HepG2 (cell line): Measurements from ENCODE around the gene HPCAL1. TPM values are rescaled to one million over a fixed set of nuclear protein-coding genes. Genes with fewer than 3 reads are reported as not detected.

Source experiments
- CREB1 ChIP-seq, 2 experiments: fragments of 450-650 bp in 1 of 2; IDR thresholded peaks; 2 replicates each; pipeline ENCODE4 v1.6.1; 2016 to 2017; ENCODE audit warnings: control low read depth in 1 of 2, mild to moderate bottlenecking in 1 of 2, missing compliant biosample characterization in 1 of 2, missing genetic modification characterization in 1 of 2
- JUNB ChIP-seq: sonication (generic); formaldehyde crosslinking; IDR thresholded peaks from 2 replicates; pipeline ENCODE4 v1.8.0; 2022; ENCODE audit warnings: missing genetic modification reagents, mild to moderate bottlenecking, borderline replicate concordance
- MBNL3 ChIP-seq: fragments of 250-450 bp; sonication (Bioruptor Pico); conservative IDR thresholded peaks from 2 replicates; pipeline ENCODE4 v1.8.0; 2022; ENCODE audit warnings: mild to moderate bottlenecking, inconsistent platforms
- MXI1 ChIP-seq: IDR thresholded peaks from 3 replicates; pipeline ENCODE4 v1.6.1; 2012; ENCODE audit warnings: low read depth, low read length, inconsistent platforms, borderline replicate concordance
- NFIB ChIP-seq: sonication (generic); formaldehyde crosslinking; IDR thresholded peaks from 2 replicates; pipeline ENCODE4 v1.9.0; 2021; ENCODE audit warnings: missing genetic modification reagents, mild to moderate bottlenecking, borderline replicate concordance
- NFKBIZ ChIP-seq: IDR thresholded peaks from 2 replicates; pipeline ENCODE4 v1.6.1; 2018; ENCODE audit warnings: missing genetic modification reagents, missing compliant biosample characterization
- NFRKB ChIP-seq: fragments of 450-650 bp; IDR thresholded peaks from 2 replicates; pipeline ENCODE4 v1.6.1; 2017
- PLRG1 ChIP-seq: fragments of 450-650 bp; conservative IDR thresholded peaks from 2 replicates; pipeline ENCODE4 v1.6.1; 2016
- STAT5B ChIP-seq: sonication (generic); formaldehyde crosslinking; IDR thresholded peaks from 2 replicates; pipeline ENCODE4 v1.4.0; 2020; ENCODE audit warnings: missing genetic modification reagents
- U2AF2 ChIP-seq: fragments of 200-400 bp; formaldehyde crosslinking; IDR thresholded peaks from 2 replicates; pipeline ENCODE4 v1.6.1; 2017; ENCODE audit warnings: low read depth, mild to moderate bottlenecking, low read length
- ZBTB7A ChIP-seq: sonication (generic); formaldehyde crosslinking; IDR thresholded peaks from 2 replicates; pipeline ENCODE4 v1.8.0; 2022; ENCODE audit warnings: mild to moderate bottlenecking, missing genetic modification reagents
- ZC3H4 ChIP-seq: sonication (generic); formaldehyde crosslinking; IDR thresholded peaks from 2 replicates; pipeline ENCODE4 v1.4.0; 2020; ENCODE audit warnings: missing genetic modification reagents, borderline replicate concordance
- ZNF234 ChIP-seq: sonication (generic); formaldehyde crosslinking; conservative IDR thresholded peaks from 2 replicates; pipeline ENCODE4 v1.5.1; 2020; ENCODE audit warnings: mild to moderate bottlenecking, missing genetic modification reagents
- ZNF34 ChIP-seq: sonication (generic); formaldehyde crosslinking; IDR thresholded peaks from 2 replicates; pipeline ENCODE4 v1.4.0; 2020; ENCODE audit warnings: mild to moderate bottlenecking, missing genetic modification reagents, borderline replicate concordance
- ZNF501 ChIP-seq: sonication (generic); formaldehyde crosslinking; IDR thresholded peaks from 2 replicates; pipeline ENCODE4 v1.5.1; 2020; ENCODE audit warnings: mild to moderate bottlenecking, moderate library complexity, missing genetic modification reagents
- polyA plus RNA-seq, 8 experiments: library from polyadenylated mRNA; depleted of rRNA in 3 of 8; stranded (reverse) in 7 of 8; unstranded in 1 of 8; fragments of >200 nt; fragmentation: Illumina TruSeq in 4 of 8; extraction: Trizol in 4 of 8; gene quantifications; 2 replicates each; pipeline versions ENCODE4 v1.2.1 to v1.2.3, GENCODE V29; 2011 to 2016; ENCODE audit warnings: low read depth in 4 of 8, missing spikeins in 1 of 8, mixed read lengths in 1 of 8; ENCODE audit not compliant: insufficient read depth in 1 of 8
- total RNA-seq, 5 experiments: library from RNA; depleted of rRNA; stranded (reverse); fragments of >200 nt; fragmentation: Illumina TruSeq; extraction: Trizol; gene quantifications; 2 replicates each; pipeline ENCODE4 v1.2.3, GENCODE V29; 2016; ENCODE audit warnings: low read depth in 1 of 5
- TF ChIP-seq, protein P1 (sequence below): sonication (generic); formaldehyde crosslinking; IDR thresholded peaks from 2 replicates; pipeline ENCODE4 v1.4.0; 2020; ENCODE audit warnings: mild to moderate bottlenecking, low read depth, missing genetic modification reagents
- TF ChIP-seq, protein P2 (sequence below): sonication (generic); formaldehyde crosslinking; IDR thresholded peaks from 2 replicates; pipeline ENCODE4 v1.5.0; 2020; ENCODE audit warnings: missing genetic modification reagents
- TF ChIP-seq, protein P3 (sequence below): sonication (generic); formaldehyde crosslinking; IDR thresholded peaks from 2 replicates; pipeline ENCODE4 v1.4.0; 2020; ENCODE audit warnings: missing genetic modification reagents
- TF ChIP-seq, protein P4 (sequence below): sonication (generic); formaldehyde crosslinking; IDR thresholded peaks from 2 replicates; pipeline ENCODE4 v1.5.0; 2020; ENCODE audit warnings: mild to moderate bottlenecking, missing genetic modification reagents, moderate library complexity
- TF ChIP-seq, protein P5 (sequence below): sonication (generic); formaldehyde crosslinking; IDR thresholded peaks from 2 replicates; pipeline ENCODE4 v1.4.0; 2020; ENCODE audit warnings: missing genetic modification reagents, mild to moderate bottlenecking, borderline replicate concordance

HPCAL1 gene
- total and polyA plus RNA-seq, 2 of the 13 experiments (the other 11 are each of a cell fraction or from before 2014, with no cell fraction given): 29.5 to 29.9 TPM

DNA sequence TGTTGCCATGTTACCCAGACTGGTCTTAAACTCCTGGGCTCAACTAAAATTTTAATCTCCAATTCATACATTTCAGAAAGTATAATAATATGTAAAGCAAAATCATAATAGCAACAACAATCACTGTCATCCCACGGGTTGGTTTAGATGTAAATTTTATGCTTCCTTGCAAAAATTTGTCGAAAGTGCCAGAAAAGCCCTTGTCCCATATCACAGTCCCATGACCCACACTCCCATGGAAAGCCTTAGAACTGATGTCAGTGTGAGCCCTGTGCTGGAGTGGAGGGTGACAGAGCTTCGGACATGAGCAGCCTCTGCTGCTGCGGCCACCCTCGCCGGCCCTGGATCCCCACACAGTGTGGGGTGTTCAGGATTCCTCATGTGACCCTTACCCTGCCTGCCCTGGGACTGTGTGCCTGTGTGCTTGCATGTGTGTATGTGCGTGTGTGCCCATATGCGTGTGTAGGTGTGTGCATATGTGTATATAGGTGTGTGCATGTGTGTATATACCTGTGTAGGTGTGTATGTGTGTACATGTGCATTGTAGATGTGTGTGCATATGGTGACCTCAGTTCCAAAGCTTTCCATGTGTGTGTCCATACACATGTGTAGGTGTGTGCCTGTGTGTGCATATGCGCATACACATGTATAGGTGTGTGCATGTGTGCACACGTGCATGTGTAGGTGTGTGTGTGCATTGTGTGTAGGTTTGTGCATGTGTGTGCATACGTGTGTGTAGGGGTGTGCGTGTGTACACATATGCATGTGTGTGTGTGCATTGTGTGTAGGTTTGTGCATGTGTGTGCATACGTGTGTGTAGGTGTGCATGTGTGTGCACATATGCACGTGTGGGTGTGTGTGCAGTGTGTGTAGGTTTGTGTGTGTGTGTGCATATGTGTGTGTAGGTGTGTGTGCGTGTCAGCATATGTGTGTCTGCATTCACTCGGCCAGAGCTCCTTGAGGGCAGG, 65.1 kb downstream of the HPCAL1 start (continued):
- TF ChIP-seq, protein P1, sequence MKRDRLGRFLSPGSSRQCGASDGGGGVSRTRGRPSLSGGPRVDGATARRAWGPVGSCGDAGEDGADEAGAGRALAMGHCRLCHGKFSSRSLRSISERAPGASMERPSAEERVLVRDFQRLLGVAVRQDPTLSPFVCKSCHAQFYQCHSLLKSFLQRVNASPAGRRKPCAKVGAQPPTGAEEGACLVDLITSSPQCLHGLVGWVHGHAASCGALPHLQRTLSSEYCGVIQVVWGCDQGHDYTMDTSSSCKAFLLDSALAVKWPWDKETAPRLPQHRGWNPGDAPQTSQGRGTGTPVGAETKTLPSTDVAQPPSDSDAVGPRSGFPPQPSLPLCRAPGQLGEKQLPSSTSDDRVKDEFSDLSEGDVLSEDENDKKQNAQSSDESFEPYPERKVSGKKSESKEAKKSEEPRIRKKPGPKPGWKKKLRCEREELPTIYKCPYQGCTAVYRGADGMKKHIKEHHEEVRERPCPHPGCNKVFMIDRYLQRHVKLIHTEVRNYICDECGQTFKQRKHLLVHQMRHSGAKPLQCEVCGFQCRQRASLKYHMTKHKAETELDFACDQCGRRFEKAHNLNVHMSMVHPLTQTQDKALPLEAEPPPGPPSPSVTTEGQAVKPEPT (CRISPR knock-in tag): no peak
- no peak for TF ChIP-seq NFKBIZ (CRISPR knock-in tag)
- no peak for TF ChIP-seq STAT5B (CRISPR knock-in tag)
- TF ChIP-seq ZBTB7A (CRISPR knock-in tag): peak; percentile 59
- TF ChIP-seq, protein P2, sequence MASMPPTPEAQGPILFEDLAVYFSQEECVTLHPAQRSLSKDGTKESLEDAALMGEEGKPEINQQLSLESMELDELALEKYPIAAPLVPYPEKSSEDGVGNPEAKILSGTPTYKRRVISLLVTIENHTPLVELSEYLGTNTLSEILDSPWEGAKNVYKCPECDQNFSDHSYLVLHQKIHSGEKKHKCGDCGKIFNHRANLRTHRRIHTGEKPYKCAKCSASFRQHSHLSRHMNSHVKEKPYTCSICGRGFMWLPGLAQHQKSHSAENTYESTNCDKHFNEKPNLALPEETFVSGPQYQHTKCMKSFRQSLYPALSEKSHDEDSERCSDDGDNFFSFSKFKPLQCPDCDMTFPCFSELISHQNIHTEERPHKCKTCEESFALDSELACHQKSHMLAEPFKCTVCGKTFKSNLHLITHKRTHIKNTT (CRISPR knock-in tag): no peak
- no peak for TF ChIP-seq PLRG1
- TF ChIP-seq U2AF2: no peak
- TF ChIP-seq, protein P3, sequence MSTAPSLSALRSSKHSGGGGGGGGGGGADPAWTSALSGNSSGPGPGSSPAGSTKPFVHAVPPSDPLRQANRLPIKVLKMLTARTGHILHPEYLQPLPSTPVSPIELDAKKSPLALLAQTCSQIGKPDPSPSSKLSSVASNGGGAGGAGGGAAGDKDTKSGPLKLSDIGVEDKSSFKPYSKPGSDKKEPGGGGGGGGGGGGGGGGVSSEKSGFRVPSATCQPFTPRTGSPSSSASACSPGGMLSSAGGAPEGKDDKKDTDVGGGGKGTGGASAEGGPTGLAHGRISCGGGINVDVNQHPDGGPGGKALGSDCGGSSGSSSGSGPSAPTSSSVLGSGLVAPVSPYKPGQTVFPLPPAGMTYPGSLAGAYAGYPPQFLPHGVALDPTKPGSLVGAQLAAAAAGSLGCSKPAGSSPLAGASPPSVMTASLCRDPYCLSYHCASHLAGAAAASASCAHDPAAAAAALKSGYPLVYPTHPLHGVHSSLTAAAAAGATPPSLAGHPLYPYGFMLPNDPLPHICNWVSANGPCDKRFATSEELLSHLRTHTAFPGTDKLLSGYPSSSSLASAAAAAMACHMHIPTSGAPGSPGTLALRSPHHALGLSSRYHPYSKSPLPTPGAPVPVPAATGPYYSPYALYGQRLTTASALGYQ (CRISPR knock-in tag): no peak
- TF ChIP-seq, protein P4, sequence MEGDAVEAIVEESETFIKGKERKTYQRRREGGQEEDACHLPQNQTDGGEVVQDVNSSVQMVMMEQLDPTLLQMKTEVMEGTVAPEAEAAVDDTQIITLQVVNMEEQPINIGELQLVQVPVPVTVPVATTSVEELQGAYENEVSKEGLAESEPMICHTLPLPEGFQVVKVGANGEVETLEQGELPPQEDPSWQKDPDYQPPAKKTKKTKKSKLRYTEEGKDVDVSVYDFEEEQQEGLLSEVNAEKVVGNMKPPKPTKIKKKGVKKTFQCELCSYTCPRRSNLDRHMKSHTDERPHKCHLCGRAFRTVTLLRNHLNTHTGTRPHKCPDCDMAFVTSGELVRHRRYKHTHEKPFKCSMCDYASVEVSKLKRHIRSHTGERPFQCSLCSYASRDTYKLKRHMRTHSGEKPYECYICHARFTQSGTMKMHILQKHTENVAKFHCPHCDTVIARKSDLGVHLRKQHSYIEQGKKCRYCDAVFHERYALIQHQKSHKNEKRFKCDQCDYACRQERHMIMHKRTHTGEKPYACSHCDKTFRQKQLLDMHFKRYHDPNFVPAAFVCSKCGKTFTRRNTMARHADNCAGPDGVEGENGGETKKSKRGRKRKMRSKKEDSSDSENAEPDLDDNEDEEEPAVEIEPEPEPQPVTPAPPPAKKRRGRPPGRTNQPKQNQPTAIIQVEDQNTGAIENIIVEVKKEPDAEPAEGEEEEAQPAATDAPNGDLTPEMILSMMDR: no peak
- TF ChIP-seq, protein P5, sequence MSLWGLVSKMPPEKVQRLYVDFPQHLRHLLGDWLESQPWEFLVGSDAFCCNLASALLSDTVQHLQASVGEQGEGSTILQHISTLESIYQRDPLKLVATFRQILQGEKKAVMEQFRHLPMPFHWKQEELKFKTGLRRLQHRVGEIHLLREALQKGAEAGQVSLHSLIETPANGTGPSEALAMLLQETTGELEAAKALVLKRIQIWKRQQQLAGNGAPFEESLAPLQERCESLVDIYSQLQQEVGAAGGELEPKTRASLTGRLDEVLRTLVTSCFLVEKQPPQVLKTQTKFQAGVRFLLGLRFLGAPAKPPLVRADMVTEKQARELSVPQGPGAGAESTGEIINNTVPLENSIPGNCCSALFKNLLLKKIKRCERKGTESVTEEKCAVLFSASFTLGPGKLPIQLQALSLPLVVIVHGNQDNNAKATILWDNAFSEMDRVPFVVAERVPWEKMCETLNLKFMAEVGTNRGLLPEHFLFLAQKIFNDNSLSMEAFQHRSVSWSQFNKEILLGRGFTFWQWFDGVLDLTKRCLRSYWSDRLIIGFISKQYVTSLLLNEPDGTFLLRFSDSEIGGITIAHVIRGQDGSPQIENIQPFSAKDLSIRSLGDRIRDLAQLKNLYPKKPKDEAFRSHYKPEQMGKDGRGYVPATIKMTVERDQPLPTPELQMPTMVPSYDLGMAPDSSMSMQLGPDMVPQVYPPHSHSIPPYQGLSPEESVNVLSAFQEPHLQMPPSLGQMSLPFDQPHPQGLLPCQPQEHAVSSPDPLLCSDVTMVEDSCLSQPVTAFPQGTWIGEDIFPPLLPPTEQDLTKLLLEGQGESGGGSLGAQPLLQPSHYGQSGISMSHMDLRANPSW (CRISPR knock-in tag): no peak
- peak; percentile 23; the same call in 1 of the 2 replicates for TF ChIP-seq CREB1 (IDR thresholded peaks at IDR 0.05)
- TF ChIP-seq CREB1 (CRISPR knock-in tag; IDR thresholded peaks at IDR 0.05): no peak
- no peak for TF ChIP-seq ZNF234
- TF ChIP-seq NFIB (CRISPR knock-in tag): no peak
- TF ChIP-seq JUNB: peak; percentile 48
- TF ChIP-seq ZNF501 (CRISPR knock-in tag): no peak
- TF ChIP-seq ZC3H4 (CRISPR knock-in tag): no peak
- no peak for TF ChIP-seq ZNF34 (CRISPR knock-in tag)
- no peak for TF ChIP-seq NFRKB
- no peak for TF ChIP-seq MBNL3 (CRISPR knock-in tag)
- TF ChIP-seq MXI1: no peak
